HEK293 (cell line): Measurements from ENCODE around the gene RCAN2.

Experiments used
- CTCF ChIA-PET: fragments of 350-600 bp; formaldehyde crosslinking; extraction: SDS; loops from one replicate; lab custom pipeline; 2021; ENCODE audit warnings: antibody characterized with exemption; lab: Yijun Ruan, JAX
- POLR2A ChIA-PET: fragments of 300-600 bp; formaldehyde crosslinking; extraction: SDS; loops from one replicate; lab custom pipeline; 2020; ENCODE audit warnings: antibody characterized with exemption, inconsistent platforms; lab: Yijun Ruan, JAX
- H3K27ac ChIP-seq: fragments of 200-500 bp; sonication (Bioruptor generic); 2 replicates; pipeline ENCODE4 v1.5.1; 2014; ENCODE audit warnings: low read depth, low read length, control low read depth, inconsistent platforms; ENCODE audit errors: extremely low read depth
- H3K36me3 ChIP-seq, 2 experiments: fragments of 200-500 bp in 1 of 2; sonication (Bioruptor generic) in 1 of 2; 1 replicate in 1 of 2; 2 replicates in 1 of 2; pipeline ENCODE4 v1.5.1; 2014 to 2017; ENCODE audit warnings: inconsistent platforms in 2 of 2, low read length in 2 of 2; ENCODE audit not compliant: control insufficient read depth in 2 of 2, insufficient read depth in 1 of 2
- H3K4me1 ChIP-seq: fragments of 200-500 bp; sonication (Bioruptor generic); 2 replicates; pipeline ENCODE4 v1.5.1; 2014; ENCODE audit warnings: mild to moderate bottlenecking, low read length, inconsistent platforms; ENCODE audit not compliant: control insufficient read depth, insufficient read depth
- H3K4me3 ChIP-seq: 2 replicates; pipeline ENCODE4 v1.5.1; 2011; ENCODE audit warnings: low read depth, mild to moderate bottlenecking, control low read depth, low read length, moderate library complexity
- H3K9me3 ChIP-seq: fragments of 200-500 bp; sonication (Bioruptor generic); 2 replicates; pipeline ENCODE4 v1.5.1; 2014; ENCODE audit warnings: low read depth, low read length, inconsistent platforms; ENCODE audit not compliant: control insufficient read depth, insufficient read depth
- GLI2 ChIP-seq: fragments of 450-650 bp; formaldehyde crosslinking; IDR thresholded peaks from 2 replicates; pipeline ENCODE4; 2017; ENCODE audit warnings: missing biosample characterization, missing genetic modification characterization, low read depth, borderline replicate concordance
- HOXA7 ChIP-seq: sonication (generic); formaldehyde crosslinking; IDR thresholded peaks from 2 replicates; pipeline ENCODE4 v1.8.1; 2022; ENCODE audit warnings: missing genetic modification reagents, borderline replicate concordance
- KLF10 ChIP-seq: fragments of 450-650 bp; IDR thresholded peaks from 2 replicates; pipeline ENCODE4 v1.5.1; 2018; ENCODE audit warnings: missing biosample characterization, mild to moderate bottlenecking, missing genetic modification characterization
- OVOL3 ChIP-seq: fragments of 450-650 bp; formaldehyde crosslinking; IDR thresholded peaks from 2 replicates; pipeline ENCODE4 v1.5.1; 2016; ENCODE audit warnings: missing biosample characterization, missing genetic modification characterization
- PRDM1 ChIP-seq: fragments of 450-650 bp; formaldehyde crosslinking; IDR thresholded peaks from 2 replicates; pipeline ENCODE4; 2016; ENCODE audit warnings: missing biosample characterization, missing genetic modification characterization
- SCRT2 ChIP-seq: fragments of 450-650 bp; formaldehyde crosslinking; IDR thresholded peaks from 2 replicates; pipeline ENCODE4 v1.5.1; 2016; ENCODE audit warnings: missing biosample characterization, missing genetic modification characterization
- ZFHX2 ChIP-seq: fragments of 450-650 bp; formaldehyde crosslinking; conservative IDR thresholded peaks from 2 replicates; pipeline ENCODE4 v1.5.1; 2016; ENCODE audit warnings: missing biosample characterization, missing genetic modification characterization
- ZNF133 ChIP-seq: fragments of 450-650 bp; formaldehyde crosslinking; IDR thresholded peaks from 2 replicates; pipeline ENCODE4 v1.5.1; 2016; ENCODE audit warnings: missing biosample characterization, missing genetic modification characterization
- ZNF138 ChIP-seq: fragments of 450-650 bp; formaldehyde crosslinking; IDR thresholded peaks from 2 replicates; pipeline ENCODE4 v1.5.1; 2016; ENCODE audit warnings: missing biosample characterization, missing genetic modification characterization, borderline replicate concordance
- ZNF169 ChIP-seq: fragments of 450-650 bp; formaldehyde crosslinking; IDR thresholded peaks from 2 replicates; pipeline ENCODE4 v1.5.1; 2016; ENCODE audit warnings: missing biosample characterization, missing genetic modification characterization
- ZNF184 ChIP-seq: fragments of 450-650 bp; IDR thresholded peaks from 2 replicates; pipeline ENCODE4 v1.5.1; 2018; ENCODE audit warnings: missing biosample characterization, mild to moderate bottlenecking, missing genetic modification characterization
- ZNF19 ChIP-seq: fragments of 450-650 bp; formaldehyde crosslinking; IDR thresholded peaks from 2 replicates; pipeline ENCODE4; 2016; ENCODE audit warnings: missing biosample characterization, missing genetic modification characterization, low read depth
- ZNF221 ChIP-seq: fragments of 450-650 bp; formaldehyde crosslinking; IDR thresholded peaks from 2 replicates; pipeline ENCODE4 v1.5.1; 2017; ENCODE audit warnings: missing biosample characterization, missing genetic modification characterization, borderline replicate concordance
- ZNF350 ChIP-seq: fragments of 450-650 bp; formaldehyde crosslinking; IDR thresholded peaks from 2 replicates; pipeline ENCODE4 v1.5.0; 2017; ENCODE audit warnings: missing biosample characterization, mild to moderate bottlenecking, missing genetic modification characterization
- ZNF366 ChIP-seq: fragments of 450-650 bp; formaldehyde crosslinking; conservative IDR thresholded peaks from 2 replicates; pipeline ENCODE4 v1.5.1; 2016; ENCODE audit warnings: missing biosample characterization, missing genetic modification characterization
- ZNF391 ChIP-seq: fragments of 450-650 bp; formaldehyde crosslinking; IDR thresholded peaks from 2 replicates; pipeline ENCODE4 v1.5.1; 2016; ENCODE audit warnings: low read depth, missing biosample characterization, missing genetic modification characterization, borderline replicate concordance
- ZNF596 ChIP-seq: fragments of 450-650 bp; IDR thresholded peaks from 2 replicates; pipeline ENCODE4 v1.5.0; 2018; ENCODE audit warnings: missing biosample characterization, mild to moderate bottlenecking, missing genetic modification characterization, moderate library complexity
- ZNF600 ChIP-seq: fragments of 450-650 bp; formaldehyde crosslinking; IDR thresholded peaks from 2 replicates; pipeline ENCODE4 v1.5.1; 2016; ENCODE audit warnings: missing biosample characterization, missing genetic modification characterization
- ZSCAN23 ChIP-seq: fragments of 450-650 bp; formaldehyde crosslinking; IDR thresholded peaks from 2 replicates; pipeline ENCODE4 v1.5.1; 2016; ENCODE audit warnings: missing biosample characterization, missing genetic modification characterization
- ZSCAN30 ChIP-seq: fragments of 450-650 bp; IDR thresholded peaks from 2 replicates; pipeline ENCODE4 v1.5.1; 2018; ENCODE audit warnings: missing biosample characterization, mild to moderate bottlenecking, missing genetic modification characterization, moderate library complexity
- TF ChIP-seq, protein P1 (sequence below): fragments of 450-650 bp; formaldehyde crosslinking; IDR thresholded peaks from 2 replicates; pipeline ENCODE4 v1.5.1; 2016; ENCODE audit warnings: missing biosample characterization, missing genetic modification characterization, borderline replicate concordance
- TF ChIP-seq, protein P2 (sequence below): fragments of 450-650 bp; formaldehyde crosslinking; IDR thresholded peaks from 2 replicates; pipeline ENCODE4 v1.5.1; 2016; ENCODE audit warnings: missing biosample characterization, missing genetic modification characterization

RCAN2 gene

DNA sequence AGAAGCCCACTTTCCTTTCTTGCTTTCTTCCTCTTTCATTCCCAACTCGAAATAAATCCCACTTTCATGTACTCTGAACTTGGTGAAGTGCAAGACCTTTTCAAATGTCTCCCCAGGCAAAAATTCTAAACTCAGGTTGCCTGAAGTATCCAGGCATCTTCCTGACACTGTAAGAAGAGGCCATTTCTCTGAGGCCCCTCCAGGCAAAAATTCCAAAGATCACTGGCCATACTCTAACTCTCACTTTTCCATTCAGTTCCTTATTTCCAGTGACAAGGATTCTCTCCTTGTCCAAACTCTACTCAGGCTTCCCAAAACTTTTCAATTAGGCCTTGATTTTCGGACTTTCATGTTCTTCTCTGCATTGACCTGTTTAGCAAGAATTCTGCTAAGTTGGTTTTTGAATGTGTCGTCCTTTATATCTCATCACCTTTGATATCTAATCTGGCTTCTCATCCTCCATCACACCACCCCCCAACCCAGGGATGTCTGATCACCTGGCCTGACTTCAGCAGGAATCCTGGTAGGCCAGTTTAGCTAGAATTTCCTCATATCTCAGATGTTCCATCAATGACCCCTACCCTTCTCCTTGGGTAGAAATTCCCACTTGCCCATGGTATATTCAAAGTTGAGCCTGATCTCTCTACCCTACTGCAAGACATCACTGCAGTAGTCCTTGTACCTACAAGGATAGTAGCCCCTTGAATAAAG, 124.9 kb downstream of the RCAN2 start:
- no peak overlapping the region for H3K4me3 ChIP-seq
- CTCF ChIA-PET, result interaction anchor here (0.6 kb wide), 1 partner anchor 443 kb away, joined by 4 read pairs; no protein-coding TSS in a partner anchor
- H3K36me3 ChIP-seq, result no peaks in the 10 kb centered on the region
- POLR2A ChIA-PET, result no interaction called here
- no peaks in the 10 kb centered on the region for H3K9me3 ChIP-seq
- H3K27ac ChIP-seq, result no peak overlapping the region
- no peak for TF ChIP-seq ZNF366 (tag by site-specific recombination)
- TF ChIP-seq PRDM1, result 0 out of 2 replicates have a peak, but pooled peaks have one; percentile 6
- H3K4me1 ChIP-seq, result no peaks in the 10 kb centered on the region

DNA sequence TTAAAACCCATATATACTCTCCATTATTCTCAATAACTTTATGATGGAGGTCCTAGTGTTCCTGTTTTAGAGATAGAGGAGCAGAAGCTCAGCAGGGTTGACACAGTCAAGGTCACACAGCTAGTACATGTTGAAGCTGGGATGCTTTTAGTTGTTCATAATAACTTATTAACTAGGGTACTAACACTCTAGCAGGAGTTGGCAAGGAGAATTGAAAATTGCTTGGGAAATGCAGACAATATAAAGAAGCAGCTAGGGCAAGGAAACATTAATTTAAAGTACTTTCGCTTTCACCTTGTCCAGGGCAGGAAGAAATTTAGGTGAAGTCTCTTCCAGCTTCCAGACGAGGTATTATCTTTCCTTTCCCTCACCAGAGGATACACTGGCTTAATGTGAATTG, 133.7 kb downstream of the RCAN2 start:
- H3K9me3 ChIP-seq, result no peaks in the 10 kb centered on the region
- no peaks in the 10 kb centered on the region for H3K36me3 ChIP-seq
- no peaks in the 10 kb centered on the region for H3K4me1 ChIP-seq
- H3K4me3 ChIP-seq, result no peak overlapping the region
- ChIA-PET POLR2A (no interaction called here), CTCF (interaction anchor here (0.6 kb wide), 1 partner anchor 384 kb away, joined by 3 read pairs; no protein-coding TSS in a partner anchor)
- H3K27ac ChIP-seq, result no peak overlapping the region
- no peak for TF ChIP-seq ZSCAN30
- TF ChIP-seq ZNF138 (tag by site-specific recombination), result no peak
- no peak for TF ChIP-seq PRDM1
- TF ChIP-seq ZNF600 (tag by site-specific recombination), result no peak
- TF ChIP-seq, protein P1, sequence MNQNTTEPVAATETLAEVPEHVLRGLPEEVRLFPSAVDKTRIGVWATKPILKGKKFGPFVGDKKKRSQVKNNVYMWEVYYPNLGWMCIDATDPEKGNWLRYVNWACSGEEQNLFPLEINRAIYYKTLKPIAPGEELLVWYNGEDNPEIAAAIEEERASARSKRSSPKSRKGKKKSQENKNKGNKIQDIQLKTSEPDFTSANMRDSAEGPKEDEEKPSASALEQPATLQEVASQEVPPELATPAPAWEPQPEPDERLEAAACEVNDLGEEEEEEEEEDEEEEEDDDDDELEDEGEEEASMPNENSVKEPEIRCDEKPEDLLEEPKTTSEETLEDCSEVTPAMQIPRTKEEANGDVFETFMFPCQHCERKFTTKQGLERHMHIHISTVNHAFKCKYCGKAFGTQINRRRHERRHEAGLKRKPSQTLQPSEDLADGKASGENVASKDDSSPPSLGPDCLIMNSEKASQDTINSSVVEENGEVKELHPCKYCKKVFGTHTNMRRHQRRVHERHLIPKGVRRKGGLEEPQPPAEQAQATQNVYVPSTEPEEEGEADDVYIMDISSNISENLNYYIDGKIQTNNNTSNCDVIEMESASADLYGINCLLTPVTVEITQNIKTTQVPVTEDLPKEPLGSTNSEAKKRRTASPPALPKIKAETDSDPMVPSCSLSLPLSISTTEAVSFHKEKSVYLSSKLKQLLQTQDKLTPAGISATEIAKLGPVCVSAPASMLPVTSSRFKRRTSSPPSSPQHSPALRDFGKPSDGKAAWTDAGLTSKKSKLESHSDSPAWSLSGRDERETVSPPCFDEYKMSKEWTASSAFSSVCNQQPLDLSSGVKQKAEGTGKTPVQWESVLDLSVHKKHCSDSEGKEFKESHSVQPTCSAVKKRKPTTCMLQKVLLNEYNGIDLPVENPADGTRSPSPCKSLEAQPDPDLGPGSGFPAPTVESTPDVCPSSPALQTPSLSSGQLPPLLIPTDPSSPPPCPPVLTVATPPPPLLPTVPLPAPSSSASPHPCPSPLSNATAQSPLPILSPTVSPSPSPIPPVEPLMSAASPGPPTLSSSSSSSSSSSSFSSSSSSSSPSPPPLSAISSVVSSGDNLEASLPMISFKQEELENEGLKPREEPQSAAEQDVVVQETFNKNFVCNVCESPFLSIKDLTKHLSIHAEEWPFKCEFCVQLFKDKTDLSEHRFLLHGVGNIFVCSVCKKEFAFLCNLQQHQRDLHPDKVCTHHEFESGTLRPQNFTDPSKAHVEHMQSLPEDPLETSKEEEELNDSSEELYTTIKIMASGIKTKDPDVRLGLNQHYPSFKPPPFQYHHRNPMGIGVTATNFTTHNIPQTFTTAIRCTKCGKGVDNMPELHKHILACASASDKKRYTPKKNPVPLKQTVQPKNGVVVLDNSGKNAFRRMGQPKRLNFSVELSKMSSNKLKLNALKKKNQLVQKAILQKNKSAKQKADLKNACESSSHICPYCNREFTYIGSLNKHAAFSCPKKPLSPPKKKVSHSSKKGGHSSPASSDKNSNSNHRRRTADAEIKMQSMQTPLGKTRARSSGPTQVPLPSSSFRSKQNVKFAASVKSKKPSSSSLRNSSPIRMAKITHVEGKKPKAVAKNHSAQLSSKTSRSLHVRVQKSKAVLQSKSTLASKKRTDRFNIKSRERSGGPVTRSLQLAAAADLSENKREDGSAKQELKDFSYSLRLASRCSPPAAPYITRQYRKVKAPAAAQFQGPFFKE, result no peak
- TF ChIP-seq ZNF184 (tag by site-specific recombination), result no peak
- TF ChIP-seq KLF10 (tag by site-specific recombination), result no peak
- TF ChIP-seq OVOL3 (tag by site-specific recombination), result no peak
- no peak for TF ChIP-seq ZSCAN23 (tag by site-specific recombination)

DNA sequence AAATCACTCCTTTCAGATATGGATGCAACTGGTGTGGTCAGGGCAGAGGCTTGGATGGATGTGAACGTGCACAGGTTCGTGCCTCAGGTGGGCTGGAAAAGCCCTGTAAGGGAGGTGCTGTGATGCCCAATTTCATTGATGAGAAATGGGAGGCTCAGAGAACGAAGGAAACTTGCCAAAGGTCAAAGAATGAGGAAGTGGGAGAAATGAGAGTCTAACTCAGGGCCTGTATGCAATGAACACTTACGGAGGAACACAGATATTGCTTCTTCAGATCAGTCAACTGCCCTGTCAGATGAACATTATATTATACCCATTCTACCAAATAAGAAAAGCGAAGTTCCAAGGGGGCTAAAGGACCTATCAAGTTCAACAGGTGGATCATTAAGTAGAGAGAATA, 134.7 kb downstream of the RCAN2 start:
- no peak overlapping the region for H3K4me3 ChIP-seq
- no peaks in the 10 kb centered on the region for H3K36me3 ChIP-seq
- no peaks in the 10 kb centered on the region for H3K4me1 ChIP-seq
- peak; percentile 78 for TF ChIP-seq SCRT2
- no peak for TF ChIP-seq ZFHX2 (tag by site-specific recombination)
- ChIA-PET CTCF (no interaction called here), POLR2A (no interaction called here)
- H3K27ac ChIP-seq, result no peak overlapping the region
- no peaks in the 10 kb centered on the region for H3K9me3 ChIP-seq

DNA sequence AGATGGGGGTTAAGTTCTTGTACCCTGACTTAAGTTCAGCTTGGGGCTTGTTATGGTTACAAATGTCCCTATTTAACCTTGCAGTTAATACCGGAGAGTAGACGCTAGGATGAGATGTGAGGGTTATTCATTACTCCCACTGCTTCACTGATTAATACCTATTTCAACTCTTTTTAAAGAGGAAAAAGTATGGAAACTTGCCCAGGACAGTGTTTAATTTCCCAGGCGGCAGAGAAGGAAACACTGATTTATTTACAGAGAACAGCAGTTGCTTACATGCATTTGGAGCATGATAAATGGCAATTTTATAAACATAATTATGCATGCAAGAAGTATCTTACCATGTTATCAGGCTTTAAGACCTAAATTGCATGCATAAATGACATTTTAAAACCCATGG, 137.7 kb downstream of the RCAN2 start:
- Histone ChIP-seq H3K27ac (no peak overlapping the region), H3K9me3 (no peaks in the 10 kb centered on the region), H3K4me1 (no peaks in the 10 kb centered on the region), H3K36me3 (no peaks in the 10 kb centered on the region), H3K4me3 (no peak overlapping the region)
- POLR2A ChIA-PET, result no interaction called here
- CTCF ChIA-PET, result interaction anchor here (1.4 kb wide), 1 partner anchor 11 kb away, joined by 3 read pairs; no protein-coding TSS in a partner anchor
- no peak for TF ChIP-seq ZNF596
- no peak for TF ChIP-seq ZNF133 (tag by site-specific recombination)
- no peak for TF ChIP-seq ZFHX2 (tag by site-specific recombination)
- TF ChIP-seq, protein P2, sequence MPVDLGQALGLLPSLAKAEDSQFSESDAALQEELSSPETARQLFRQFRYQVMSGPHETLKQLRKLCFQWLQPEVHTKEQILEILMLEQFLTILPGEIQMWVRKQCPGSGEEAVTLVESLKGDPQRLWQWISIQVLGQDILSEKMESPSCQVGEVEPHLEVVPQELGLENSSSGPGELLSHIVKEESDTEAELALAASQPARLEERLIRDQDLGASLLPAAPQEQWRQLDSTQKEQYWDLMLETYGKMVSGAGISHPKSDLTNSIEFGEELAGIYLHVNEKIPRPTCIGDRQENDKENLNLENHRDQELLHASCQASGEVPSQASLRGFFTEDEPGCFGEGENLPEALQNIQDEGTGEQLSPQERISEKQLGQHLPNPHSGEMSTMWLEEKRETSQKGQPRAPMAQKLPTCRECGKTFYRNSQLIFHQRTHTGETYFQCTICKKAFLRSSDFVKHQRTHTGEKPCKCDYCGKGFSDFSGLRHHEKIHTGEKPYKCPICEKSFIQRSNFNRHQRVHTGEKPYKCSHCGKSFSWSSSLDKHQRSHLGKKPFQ (tag by site-specific recombination), result no peak
- TF ChIP-seq ZNF19 (tag by site-specific recombination), result no peak
- TF ChIP-seq GLI2 (tag by site-specific recombination), result no peak
- TF ChIP-seq ZNF391 (tag by site-specific recombination), result no peak
- no peak for TF ChIP-seq ZNF169 (tag by site-specific recombination)
- no peak for TF ChIP-seq ZNF350
- TF ChIP-seq ZSCAN30, result no peak
- no peak for TF ChIP-seq ZNF221 (tag by site-specific recombination)
- TF ChIP-seq HOXA7, result no peak
